Cardiac muscle cell (in vitro differentiated cells and primary cell): ENCODE measurements around the gene ANKRD33. TPM values are rescaled to one million over a fixed set of nuclear protein-coding genes. Genes with fewer than 3 reads are reported as not detected.

Experiments
- DNase-seq, 2 donors: peaks; one replicate each; pipeline versions ENCODE4 v3.0.0 to v3.0.0-alpha.2; 2010 to 2017; ENCODE audit warnings: low read depth in 1 of 2, low spot score in 1 of 2
- H3K27ac ChIP-seq: fragments of 200-600 bp; sonication (generic); 2 replicates; pipeline ENCODE4 v1.5.1; 2016
- H3K27me3 ChIP-seq: fragments of 200-600 bp; sonication (generic); 2 replicates; pipeline ENCODE4 v1.6.0; 2016; ENCODE audit warnings: control low read depth
- H3K36me3 ChIP-seq: fragments of 200-600 bp; sonication (generic); 2 replicates; pipeline ENCODE4 v1.5.1; 2016; ENCODE audit warnings: control low read depth
- H3K4me1 ChIP-seq: fragments of 200-600 bp; sonication (generic); 2 replicates; pipeline ENCODE4 v1.8.1; 2017; ENCODE audit warnings: low read depth, mild to moderate bottlenecking, mixed run types
- H3K4me3 ChIP-seq: fragments of 200-600 bp; sonication (generic); 2 replicates; pipeline ENCODE4 v1.5.1; 2016; ENCODE audit warnings: mild to moderate bottlenecking
- H3K9me3 ChIP-seq: fragments of 200-600 bp; sonication (generic); 2 replicates; pipeline ENCODE4 v1.5.1; 2017; ENCODE audit warnings: low read depth, mild to moderate bottlenecking, control low read depth
- CTCF ChIP-seq: IDR thresholded peaks from 2 replicates; pipeline ENCODE4 v1.5.1; 2012; ENCODE audit warnings: low read depth, mild to moderate bottlenecking, low read length
- polyA plus RNA-seq: library from polyadenylated mRNA; unstranded; fragments of >200 nt; fragmentation: Nextera tagmentation; extraction: Ambion mirVana; gene quantifications from 2 replicates; pipeline ENCODE4 v1.2.1, GENCODE V29; 2016
- total RNA-seq: library from RNA; depleted of rRNA; stranded (reverse); fragments of >200 nt; gene quantifications from 2 replicates; pipeline ENCODE4 v1.2.3, GENCODE V29; 2016

Gene ANKRD33
- total and polyA plus RNA-seq, 2 experiments from 2014 or later, result 0.30 TPM; not detected in 1

- Histone ChIP-seq H3K4me1 (peaks cover 25% of the 10 kb centered on the region), H3K27me3 (peaks cover 25% of the 10 kb centered on the region), H3K27ac (no peak overlapping the region), H3K4me3 (no peak overlapping the region), H3K36me3 (no peaks in the 10 kb centered on the region), H3K9me3 (no peaks in the 10 kb centered on the region)
- TF ChIP-seq CTCF, result no peak
- DNase-seq, result no peak
Observed at GRCh38 chr12:51870504-51870903, 17.4 kb upstream of the ANKRD33 start.

GRCh38 chr12:51871126-51871525, 16.8 kb upstream of the ANKRD33 start:
- DNase-seq, result no peak
- Histone ChIP-seq H3K27me3 (peaks cover 25% of the 10 kb centered on the region), H3K4me1 (peaks cover 19% of the 10 kb centered on the region)

GRCh38 chr12:51871918-51872688, 15.8 kb upstream of the ANKRD33 start:
- H3K36me3 ChIP-seq, result no peaks in the 10 kb centered on the region
- H3K27ac ChIP-seq, result no peak overlapping the region
- H3K9me3 ChIP-seq, result no peaks in the 10 kb centered on the region
- no peak overlapping the region for H3K4me3 ChIP-seq
- H3K4me1 ChIP-seq, result peaks cover 13% of the 10 kb centered on the region
- H3K27me3 ChIP-seq, result peaks cover 25% of the 10 kb centered on the region
- no peak for DNase-seq
- no peak for TF ChIP-seq CTCF

More at GRCh38 chr12:51871126-51871525, 16.8 kb upstream of the ANKRD33 start:
- no peak for TF ChIP-seq CTCF
- no peak overlapping the region for H3K4me3 ChIP-seq
- no peak overlapping the region for H3K27ac ChIP-seq
- H3K9me3 ChIP-seq, result no peaks in the 10 kb centered on the region
- no peaks in the 10 kb centered on the region for H3K36me3 ChIP-seq

- DNase-seq, result no peak
- H3K4me3 ChIP-seq, result no peak overlapping the region
- TF ChIP-seq CTCF, result no peak
- H3K27ac ChIP-seq, result no peak overlapping the region
- H3K4me1 ChIP-seq, result peaks cover 13% of the 10 kb centered on the region
- no peaks in the 10 kb centered on the region for H3K36me3 ChIP-seq
- H3K9me3 ChIP-seq, result no peaks in the 10 kb centered on the region
- peaks cover 25% of the 10 kb centered on the region for H3K27me3 ChIP-seq
Observed at GRCh38 chr12:51872689-51872981, 15.3 kb upstream of the ANKRD33 start.

- Histone ChIP-seq H3K4me1 (peaks cover 13% of the 10 kb centered on the region), H3K4me3 (no peak overlapping the region), H3K36me3 (no peaks in the 10 kb centered on the region), H3K27me3 (peaks cover 20% of the 10 kb centered on the region), H3K27ac (no peak overlapping the region), H3K9me3 (no peaks in the 10 kb centered on the region)
- no peak for DNase-seq
- no peak for TF ChIP-seq CTCF
Observed at GRCh38 chr12:51873251-51873994, 14.5 kb upstream of the ANKRD33 start.
